Measurements from ENCODE around the gene C19orf47.
"Not testable (repeated sequence)": the region's sequence is repeated elsewhere in the genome, so short reads cannot be mapped to it uniquely, and the experiment has no call there.

The C19orf47 gene

DNA sequence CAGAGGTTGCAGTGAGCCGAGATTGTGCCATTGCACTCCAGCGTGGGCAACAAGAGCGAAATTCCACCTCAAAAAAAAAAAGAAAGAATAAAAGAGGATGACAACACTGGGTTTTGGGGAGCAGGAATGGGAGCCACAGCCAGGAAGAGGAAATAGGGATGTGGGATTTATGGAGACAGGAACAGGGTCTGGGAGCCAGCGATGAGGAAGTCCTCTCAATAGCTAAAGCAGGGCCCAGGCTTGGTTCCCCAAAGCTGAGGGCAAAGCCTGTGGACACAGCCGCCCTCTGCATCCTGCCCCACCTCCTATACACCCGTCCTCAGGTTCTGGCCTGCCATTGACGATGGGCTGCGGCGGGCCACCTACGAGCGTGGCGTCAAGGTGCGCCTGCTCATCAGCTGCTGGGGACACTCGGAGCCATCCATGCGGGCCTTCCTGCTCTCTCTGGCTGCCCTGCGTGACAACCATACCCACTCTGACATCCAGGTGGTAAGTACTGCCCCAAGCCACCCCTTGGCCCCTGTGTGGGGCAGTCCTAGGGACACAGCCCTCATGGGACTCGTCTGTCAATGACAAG lies 28.2 kb upstream of the C19orf47 start:
- DNase-seq (ENCODE audit: low read depth): no peak

DNA sequence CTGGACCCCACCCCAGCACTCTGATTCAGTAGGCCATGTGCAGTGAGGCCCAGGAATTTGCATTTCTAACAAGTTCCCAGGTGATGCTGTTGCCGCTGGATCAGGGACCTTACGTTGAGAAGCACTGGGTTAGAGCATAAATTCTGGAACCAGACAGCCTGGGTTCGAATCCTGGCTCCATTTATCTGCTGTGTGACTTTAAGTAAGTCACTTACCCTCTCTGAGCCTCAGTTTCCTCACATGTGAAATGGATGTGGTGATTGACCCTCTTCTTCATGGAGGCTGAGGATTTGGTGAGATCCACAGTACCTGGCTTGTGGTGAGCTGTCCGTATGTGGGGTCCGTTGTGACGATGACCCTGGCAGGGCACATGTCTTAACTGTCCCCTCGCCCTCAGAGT lies 25.9 kb upstream of the C19orf47 start:
- DNase-seq (ENCODE audit: low read depth): no peak

DNA sequence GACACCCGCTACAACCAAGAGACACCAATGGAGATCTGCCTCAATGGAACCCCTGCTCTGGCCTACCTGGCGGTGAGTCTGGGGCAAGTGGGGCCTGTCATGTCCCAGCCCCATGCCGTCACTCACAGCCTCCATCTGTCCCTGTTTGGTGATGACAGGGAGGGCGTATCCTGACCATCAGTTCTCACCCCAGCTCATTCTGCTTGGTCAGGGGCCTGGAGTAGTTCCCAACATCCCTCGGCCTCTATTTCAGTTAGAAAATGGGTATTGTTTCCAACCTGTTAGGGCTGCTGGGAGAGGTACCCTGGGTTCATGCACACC lies 23.6 kb upstream of the C19orf47 start:
- DNase-seq (ENCODE audit: low read depth): no peak

DNA sequence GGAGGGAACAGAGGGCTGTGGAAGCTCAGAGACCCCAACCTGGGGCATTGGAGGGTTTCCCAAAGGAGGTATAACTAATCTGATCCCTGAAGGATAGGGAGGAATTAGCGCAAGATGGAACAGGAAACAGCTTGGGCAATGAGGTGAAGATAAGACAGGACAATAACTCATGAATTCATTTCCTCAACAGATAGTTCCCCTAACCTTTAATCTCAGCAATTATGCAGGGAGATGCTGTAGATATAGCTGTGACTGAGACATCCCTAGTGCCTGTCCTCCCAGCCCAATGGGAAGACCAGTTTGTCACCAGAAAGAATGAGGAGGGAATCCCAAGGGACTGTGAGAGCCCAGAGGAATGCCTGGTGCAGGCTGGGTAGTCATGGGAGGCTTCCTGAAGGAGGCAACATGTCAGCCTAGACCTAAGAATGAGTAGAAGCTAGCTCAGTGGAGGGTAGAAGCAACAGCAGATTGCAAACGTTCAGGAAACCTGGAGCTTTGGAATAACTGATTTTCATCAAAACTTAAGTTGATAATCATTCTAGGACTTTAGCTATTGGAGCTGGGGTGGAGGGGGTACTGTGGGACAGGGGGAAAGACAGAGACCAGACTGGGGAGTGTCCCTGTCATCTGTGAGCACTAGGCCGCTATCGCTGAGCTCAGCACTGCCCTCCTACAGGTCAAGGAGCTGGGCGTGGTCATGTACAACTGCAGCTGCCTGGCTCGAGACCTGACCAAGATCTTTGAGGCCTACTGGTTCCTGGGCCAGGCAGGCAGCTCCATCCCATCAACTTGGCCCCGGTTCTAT lies 23.0 kb upstream of the C19orf47 start:
- no peak for DNase-seq (ENCODE audit: low read depth)

DNA sequence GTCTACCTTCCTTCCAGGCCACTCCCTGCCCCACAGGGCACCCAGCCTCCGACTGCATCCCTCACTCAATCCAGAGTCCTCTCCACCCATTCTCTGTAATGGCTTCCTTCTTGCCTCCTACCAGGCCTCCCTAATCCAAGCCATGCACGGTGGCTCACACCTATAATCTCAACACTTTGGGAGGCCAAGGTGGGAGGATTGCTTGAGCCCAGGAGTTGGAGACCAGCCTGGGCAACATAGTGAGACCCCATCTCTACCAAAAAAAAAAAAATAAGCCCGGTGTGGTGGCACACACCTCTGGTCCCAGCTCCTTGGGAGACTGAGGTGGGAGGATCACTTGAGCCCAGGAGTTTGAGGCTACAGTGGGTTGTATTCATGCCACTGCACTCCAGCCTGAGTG lies 22.1 kb upstream of the C19orf47 start:
- DNase-seq (ENCODE audit: low read depth): not testable (repeated sequence)

DNA sequence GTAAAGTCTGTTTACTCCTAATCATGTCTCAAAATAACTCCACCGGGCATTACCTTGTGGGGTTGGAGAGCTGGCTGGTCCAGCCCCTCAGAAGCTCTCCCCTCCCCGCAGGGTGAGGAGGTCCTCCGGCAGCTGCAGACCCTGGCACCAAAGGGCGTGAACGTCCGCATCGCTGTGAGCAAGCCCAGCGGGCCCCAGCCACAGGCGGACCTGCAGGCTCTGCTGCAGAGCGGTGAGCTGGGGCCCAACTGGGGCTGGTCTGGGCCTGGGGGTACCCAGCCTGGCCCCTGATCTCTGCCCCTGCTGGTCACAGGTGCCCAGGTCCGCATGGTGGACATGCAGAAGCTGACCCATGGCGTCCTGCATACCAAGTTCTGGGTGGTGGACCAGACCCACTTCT lies 21.6 kb upstream of the C19orf47 start:
- no peak for DNase-seq (ENCODE audit: low read depth)

DNA sequence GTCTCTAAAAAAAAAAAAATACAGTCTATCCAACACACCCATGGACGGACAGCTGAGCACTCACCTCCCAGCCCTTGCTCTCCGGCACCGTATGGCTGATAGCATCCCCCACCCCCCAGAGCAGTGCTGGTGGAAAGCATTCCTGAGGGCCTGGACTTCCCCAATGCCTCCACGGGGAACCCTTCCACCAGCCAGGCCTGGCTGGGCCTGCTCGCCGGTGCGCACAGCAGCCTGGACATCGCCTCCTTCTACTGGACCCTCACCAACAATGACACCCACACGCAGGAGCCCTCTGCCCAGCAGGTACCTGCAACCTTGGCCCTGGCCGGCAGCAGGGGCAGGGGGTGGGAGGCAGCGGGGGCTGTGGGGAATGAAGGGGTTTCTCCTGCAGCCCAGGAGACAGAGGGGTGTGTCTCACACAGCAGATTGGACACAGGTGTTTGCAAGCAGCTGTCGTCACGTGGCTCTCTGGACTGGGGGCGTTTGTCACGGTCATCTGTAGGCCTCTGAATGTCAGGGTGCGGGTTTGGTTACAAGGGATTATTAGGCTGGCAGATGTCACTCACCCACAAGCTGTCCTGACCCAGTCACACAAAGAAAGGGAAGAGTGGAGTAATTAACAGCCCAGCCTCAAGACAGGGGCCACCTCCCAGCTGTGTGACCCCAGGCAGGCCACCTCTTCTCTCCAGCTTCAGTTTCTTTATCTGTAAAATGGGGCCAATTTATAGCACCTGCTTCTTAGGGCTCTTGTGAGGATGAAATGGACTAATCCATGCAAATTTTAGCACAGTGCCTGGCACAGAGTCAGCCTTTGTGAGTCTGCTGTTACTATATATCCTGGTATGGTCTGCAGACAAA lies 19.6 kb upstream of the C19orf47 start:
- DNase-seq (ENCODE audit: low read depth): no peak

DNA sequence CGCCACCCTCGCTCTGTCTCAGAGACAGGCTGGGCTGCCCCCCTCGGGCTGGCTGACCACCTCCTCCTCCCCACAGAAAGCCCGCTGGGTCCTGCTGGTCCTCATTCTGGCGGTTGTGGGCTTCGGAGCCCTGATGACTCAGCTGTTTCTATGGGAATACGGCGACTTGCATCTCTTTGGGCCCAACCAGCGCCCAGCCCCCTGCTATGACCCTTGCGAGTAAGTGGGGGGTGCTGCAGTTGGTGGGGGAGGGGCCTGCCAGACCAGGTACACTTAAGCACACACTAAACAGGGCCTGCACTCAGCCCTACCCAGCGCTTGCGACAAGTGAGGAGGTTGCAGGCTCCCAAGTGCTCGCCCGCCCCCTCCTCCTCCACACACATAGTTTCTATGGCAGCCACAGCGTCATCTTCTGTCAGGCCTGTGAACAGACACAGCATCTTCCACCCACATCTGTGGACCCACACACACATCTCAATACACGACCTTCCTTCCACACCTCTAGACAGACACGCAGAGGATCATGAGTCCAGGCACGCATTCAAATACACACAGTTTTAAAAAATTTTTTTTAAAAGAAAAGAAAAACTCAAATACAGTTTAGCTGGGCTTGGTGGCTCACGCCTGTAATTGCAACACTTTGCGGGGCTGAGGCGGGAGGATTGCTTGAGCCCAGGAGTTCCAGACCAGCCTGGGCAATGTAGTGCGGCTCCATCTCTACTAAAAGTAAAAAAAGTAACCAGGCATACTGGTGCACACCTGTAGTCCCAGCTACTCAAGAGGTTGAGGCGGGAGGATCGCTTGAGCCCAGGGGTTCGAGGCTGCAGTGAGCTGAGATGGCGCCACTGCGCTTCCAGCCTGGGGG lies 18.7 kb upstream of the C19orf47 start:
- no peak for DNase-seq (ENCODE audit: low read depth)

DNA sequence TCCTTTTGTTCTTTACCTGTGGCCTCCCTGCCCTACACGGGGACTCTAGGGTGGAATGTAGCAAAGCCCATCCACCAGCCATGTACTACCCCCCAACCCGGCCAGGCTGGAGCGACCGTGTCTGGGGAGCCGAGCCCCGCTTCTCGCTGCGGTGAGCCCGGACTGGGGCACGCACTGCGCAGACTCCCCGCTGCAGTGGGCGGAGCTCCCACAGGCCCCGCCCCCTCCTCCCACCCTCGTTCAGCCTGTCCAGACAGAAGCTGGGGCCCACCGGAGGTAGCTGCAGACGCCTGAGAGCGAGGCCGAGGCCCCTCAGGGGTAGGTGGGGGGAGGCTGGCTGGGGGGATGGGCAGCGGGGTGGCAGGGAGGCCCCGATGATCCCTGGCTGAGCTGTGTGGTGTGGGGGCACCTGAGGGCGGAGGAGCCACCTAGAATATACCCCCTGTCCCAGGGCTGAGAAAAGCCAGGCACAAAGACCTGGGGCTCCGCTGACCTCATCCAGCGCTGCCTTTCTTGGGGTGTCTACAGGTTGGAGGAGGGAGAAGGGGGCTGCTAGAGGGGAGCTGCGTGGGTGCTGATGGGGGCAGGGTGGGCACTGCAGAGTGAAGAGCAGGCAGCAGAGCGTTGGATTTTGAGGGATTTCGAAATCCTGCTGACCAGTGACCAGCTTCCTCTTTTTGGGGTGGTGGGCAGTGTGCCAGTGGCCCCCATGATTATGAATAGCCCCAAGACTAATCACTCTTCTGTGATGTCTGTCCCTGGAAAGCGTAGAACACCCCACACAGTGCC lies 17.6 kb upstream of the C19orf47 start:
- peak; percentile 80 for DNase-seq (ENCODE audit: low read depth)

DNA sequence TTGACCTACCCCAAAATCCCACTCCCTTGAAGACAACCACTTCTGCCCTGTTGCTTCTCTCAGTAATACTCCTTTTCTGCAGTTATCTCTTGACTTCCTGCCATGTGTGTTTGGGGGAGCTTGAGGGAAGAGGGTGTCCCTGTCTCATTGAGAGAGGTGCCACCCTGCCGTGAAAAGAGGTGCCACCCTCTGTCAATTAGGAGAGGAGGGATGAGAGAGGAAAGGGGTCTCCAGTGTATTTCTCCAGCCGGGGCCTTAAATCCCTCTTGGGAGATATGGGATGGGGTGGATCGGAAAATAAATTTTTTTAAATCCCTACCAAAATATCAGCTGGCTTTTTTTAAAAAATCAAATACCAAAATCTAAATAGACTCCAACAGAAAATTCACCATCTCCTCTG lies 16.8 kb upstream of the C19orf47 start:
- DNase-seq (ENCODE audit: low read depth): no peak

DNA sequence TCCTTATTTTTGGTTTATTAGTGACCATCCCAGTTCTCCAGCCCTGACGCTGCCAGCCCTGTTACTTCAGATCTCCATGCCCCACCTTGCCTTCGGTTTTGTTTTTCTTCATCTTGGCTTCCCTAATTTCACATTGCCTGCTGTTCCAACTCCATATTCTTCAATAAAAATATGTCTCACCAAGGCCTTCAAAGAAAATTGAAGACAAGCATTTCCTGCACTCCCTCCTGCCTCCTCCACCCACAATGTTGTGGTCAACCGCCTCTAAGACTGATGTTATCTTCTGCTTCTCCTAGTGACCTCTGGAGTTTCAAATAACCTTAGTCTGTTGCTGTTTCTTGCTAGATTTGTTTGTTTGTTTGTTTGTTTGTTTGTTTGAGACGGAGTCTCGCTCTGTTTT lies 14.9 kb upstream of the C19orf47 start:
- peak; percentile 46 for DNase-seq (ENCODE audit: low read depth)

DNA sequence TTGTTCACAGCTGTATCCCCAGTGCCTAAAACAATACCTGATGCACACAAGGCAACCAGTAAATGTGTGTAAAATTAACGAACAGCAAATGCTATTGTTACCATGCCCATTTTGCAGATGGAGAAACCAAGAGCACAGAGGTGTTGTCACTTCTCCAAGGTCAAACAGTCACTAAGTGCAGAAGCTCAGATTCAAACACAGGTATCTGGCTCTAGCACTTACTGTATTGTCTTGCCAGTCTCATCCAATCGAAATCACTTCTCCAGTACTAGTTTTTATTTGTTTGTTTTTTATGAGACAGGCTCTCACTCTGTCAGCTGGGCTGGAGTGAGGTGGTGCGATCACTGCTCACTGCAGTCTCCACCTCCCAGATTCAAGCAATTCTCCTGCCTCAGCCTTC lies 14.0 kb upstream of the C19orf47 start:
- DNase-seq (ENCODE audit: low read depth): no peak

DNA sequence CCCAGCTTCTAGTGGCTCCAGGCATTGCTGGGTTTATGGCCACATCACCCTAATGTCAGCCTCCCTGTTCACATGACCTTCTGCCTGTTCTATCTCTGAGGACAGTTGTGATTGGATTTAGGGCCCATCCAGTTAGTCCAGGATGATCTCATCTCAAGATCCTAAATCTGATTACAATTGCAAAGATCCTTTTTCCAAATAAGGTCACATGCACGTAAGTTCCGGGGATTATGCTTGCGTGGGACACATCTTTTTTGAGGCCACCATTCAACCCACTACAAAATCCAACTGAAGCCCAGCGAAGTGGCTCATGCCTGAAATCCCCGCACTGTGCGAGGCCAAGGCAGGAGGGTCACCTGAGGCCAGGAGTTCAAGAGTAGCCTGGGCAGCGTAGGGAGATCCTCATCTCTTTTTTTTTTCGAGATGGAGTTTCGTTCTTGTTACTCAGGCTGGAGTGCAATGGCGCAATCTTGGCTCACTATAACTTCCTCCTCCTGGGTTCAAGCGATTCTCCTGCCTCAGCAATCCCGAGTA lies 12.6 kb upstream of the C19orf47 start:
- DNase-seq (ENCODE audit: low read depth): no peak

DNA sequence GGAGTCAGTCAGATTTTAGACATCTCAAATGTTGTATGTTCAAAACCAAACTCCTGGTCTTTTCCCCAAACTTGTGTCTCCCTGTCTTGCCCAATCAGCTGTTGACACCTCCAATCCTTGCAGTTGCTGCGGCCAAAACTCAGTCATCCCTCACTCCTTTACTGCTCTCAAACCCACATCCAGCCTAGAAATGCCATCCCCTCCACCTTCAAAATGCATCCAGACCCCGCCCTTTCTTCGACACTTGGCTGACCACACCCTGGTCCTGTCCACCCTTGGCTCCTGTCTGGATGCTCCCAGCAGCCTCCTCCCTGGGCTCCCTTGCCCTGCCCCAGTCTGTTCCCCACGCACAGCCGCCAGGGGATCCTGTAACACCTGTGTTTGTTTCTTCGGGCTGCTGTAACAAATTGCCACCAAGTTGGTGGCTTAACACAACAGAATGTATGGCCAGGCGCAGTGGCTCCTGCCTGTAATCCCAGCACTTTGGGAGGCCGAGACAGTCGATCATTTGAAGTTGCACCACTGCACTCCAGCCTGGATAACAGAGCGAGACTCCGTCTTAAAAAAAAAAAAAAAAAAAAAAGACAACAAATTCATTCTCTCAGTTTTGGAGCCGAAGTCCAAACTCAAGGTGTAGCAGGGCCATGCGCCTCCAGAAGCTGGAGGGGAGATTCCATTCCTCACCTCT lies 12.0 kb upstream of the C19orf47 start:
- DNase-seq (ENCODE audit: low read depth): no peak

DNA sequence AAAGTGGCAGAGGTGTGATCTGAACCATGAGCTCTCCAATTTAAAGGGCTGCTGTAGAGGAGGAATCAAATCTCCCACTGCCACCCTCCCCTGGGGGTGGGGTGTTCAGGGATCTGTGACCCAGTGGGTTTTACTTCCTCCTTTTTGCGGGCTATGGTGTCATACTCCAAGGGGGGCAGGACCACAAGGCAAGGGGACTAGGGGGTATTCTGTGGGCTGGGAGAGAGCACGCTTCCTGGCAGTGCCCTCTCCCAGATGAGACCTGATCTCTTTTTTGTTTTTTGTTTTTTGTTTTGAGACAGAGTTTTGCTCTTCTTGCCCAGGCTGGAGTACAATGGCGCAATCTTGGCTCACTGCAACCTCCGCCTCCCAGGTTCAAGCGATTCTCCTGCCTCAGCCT lies 10.6 kb upstream of the C19orf47 start:
- no peak for DNase-seq (ENCODE audit: low read depth)

DNA sequence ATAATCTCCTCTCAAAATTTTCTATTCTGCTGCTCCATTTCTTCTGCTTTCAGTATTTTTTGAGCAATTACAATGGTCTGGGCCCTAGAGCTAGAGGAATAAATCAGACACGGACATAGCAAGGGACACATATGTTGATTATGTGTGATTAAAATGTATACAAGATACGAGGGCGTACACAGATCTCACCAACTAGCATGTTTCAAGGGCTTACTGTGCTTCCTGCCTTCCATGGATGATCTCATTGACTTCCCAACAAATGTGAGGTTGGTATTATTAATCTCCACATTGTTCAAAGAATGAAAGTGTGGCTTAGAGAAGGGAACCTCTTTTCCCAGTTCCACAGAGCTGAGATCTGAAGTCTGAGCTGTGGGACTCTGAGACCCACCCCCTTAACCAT lies 9.4 kb upstream of the C19orf47 start:
- DNase-seq (ENCODE audit: low read depth): no peak

DNA sequence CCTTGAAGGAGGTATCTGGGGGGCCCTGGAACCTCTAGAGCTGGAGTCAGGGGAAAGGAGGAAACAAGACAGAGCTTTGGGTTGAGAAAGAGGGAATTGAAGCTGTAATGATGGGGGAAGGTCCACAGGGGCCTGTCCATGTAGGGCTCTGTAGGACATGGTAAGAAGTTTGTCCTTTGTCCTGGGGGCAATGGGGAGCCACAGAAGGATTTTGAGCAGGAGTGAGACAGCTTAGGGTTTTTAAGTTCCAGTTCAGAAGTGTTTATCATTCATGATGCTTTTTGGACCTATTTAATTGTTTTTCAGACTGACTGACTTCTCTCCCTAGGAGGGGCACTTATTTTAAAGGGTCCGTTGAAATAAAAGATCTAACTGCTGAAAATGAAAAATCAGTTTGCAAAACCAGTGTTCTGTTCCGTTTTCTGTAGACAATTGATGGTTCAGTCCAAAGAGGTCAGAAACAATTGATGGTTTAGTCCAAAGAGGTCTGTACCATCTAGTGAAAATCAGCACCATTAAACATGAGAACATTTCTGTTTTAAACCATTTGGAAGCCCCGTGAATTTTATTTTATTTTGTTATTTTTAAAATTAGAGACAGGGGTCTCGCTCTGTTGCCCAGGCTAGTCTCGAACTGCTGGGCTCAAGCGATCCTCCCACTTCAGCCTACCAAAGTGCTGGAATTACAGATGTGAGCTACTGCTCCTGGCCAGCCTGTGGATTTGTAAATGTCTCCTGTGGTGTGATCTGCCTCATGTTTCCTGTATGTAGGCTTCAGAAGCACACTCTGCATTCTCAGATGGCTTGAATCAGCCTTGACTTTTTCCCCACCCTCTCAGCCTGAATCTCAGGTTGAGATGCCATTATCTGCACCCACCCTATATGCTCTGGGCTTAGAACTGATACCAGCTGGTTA lies 8.7 kb upstream of the C19orf47 start:
- DNase-seq (ENCODE audit: low read depth): no peak

DNA sequence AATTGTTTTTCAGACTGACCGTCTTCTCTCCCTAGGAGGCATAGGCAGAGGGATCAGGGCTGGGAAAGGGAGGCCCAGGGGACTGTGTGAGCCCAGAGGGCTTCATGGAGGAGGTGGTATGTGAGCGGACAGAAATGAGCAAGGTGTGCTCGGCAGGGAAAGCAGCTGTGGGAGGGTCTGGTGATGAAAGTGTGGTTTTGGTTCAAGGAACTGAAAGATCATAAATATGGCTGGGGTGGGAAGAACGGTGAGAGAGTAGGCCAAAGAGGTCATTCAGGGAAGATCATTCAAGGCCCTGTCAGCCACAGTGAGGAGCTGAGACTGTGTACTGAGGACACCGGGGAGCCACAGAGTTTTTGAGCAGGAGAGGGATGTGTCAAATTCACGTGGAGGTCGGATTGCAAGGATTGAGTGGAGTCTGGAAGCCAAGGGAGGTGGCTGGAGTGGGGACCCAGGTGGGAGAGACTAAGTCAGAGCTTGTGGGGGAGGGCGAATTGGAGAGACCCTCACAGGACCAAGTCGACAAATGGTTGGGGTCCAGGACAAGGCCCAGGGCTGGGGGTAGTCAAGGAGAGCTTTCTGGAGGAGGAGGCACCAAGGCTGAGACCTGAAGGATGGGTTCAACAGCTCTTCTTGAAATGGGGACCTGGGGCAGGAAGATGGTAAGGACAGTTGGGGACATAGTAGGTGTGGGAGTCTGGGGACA lies 7.9 kb upstream of the C19orf47 start:
- no peak for DNase-seq (ENCODE audit: low read depth)
